C4-2B (cell line): Measurements from ENCODE around the gene LMO7.
"Not testable (repeated sequence)": the region's sequence is repeated elsewhere in the genome, so short reads cannot be mapped to it uniquely, and the experiment has no call there.

Experiments used
- H3K27ac ChIP-seq: fragments of 450-650 bp; 2 replicates; pipeline ENCODE4 v1.5.1; 2017
- ZFX ChIP-seq: fragments of 450-650 bp; IDR thresholded peaks from 2 replicates; pipeline ENCODE4 v1.6.1; 2017
- TF ChIP-seq, protein P1 (sequence below): fragments of 450-650 bp; conservative IDR thresholded peaks from 2 replicates; pipeline ENCODE4 v1.5.1; 2017; ENCODE audit warnings: mild to moderate bottlenecking

Gene LMO7

DNA sequence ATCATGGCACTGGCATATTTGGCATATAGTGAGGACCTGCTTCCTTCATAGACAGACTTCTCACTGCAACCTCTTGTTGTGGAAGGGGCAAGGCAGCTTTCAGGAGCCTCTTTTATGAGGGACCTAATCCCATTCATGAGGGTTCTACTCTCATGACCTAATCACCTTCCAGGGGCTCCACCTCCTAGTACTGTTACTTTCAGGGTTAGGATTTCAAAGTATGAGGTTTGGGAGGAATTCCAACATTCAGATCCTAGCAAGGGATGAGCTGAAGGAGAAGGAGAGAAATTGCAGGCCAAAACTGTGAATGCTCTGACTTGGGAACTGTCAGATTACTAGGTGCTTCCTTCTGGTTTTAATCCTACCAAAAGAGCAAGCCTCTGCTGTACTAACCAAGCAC lies 87.8 kb downstream of the LMO7 start:
- H3K27ac ChIP-seq, result no peak overlapping the region
- TF ChIP-seq, protein P1, sequence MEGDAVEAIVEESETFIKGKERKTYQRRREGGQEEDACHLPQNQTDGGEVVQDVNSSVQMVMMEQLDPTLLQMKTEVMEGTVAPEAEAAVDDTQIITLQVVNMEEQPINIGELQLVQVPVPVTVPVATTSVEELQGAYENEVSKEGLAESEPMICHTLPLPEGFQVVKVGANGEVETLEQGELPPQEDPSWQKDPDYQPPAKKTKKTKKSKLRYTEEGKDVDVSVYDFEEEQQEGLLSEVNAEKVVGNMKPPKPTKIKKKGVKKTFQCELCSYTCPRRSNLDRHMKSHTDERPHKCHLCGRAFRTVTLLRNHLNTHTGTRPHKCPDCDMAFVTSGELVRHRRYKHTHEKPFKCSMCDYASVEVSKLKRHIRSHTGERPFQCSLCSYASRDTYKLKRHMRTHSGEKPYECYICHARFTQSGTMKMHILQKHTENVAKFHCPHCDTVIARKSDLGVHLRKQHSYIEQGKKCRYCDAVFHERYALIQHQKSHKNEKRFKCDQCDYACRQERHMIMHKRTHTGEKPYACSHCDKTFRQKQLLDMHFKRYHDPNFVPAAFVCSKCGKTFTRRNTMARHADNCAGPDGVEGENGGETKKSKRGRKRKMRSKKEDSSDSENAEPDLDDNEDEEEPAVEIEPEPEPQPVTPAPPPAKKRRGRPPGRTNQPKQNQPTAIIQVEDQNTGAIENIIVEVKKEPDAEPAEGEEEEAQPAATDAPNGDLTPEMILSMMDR, result no peak
- no peak for TF ChIP-seq ZFX

- H3K27ac ChIP-seq, result no peak overlapping the region
- TF ChIP-seq ZFX, result no peak
- TF ChIP-seq, protein P1, result no peak
Observed at GRCh38 chr13:75724752-75725517, 88.8 kb downstream of the LMO7 start.

GRCh38 chr13:75725736-75726135 lies 89.6 kb downstream of the LMO7 start:
- no peak overlapping the region for H3K27ac ChIP-seq
- TF ChIP-seq ZFX, result no peak
- TF ChIP-seq, protein P1, result no peak

GRCh38 chr13:75726306-75726705 lies 90.2 kb downstream of the LMO7 start:
- TF ChIP-seq ZFX, result no peak
- TF ChIP-seq, protein P1, result no peak
- no peak overlapping the region for H3K27ac ChIP-seq

- not testable (repeated sequence) for H3K27ac ChIP-seq
Observed at GRCh38 chr13:75733113-75733512, 97.0 kb downstream of the LMO7 start.

- H3K27ac ChIP-seq, result no peak overlapping the region
- no peak for TF ChIP-seq ZFX
- TF ChIP-seq, protein P1, result no peak
Observed at GRCh38 chr13:75736173-75736572, 100.0 kb downstream of the LMO7 start.

DNA sequence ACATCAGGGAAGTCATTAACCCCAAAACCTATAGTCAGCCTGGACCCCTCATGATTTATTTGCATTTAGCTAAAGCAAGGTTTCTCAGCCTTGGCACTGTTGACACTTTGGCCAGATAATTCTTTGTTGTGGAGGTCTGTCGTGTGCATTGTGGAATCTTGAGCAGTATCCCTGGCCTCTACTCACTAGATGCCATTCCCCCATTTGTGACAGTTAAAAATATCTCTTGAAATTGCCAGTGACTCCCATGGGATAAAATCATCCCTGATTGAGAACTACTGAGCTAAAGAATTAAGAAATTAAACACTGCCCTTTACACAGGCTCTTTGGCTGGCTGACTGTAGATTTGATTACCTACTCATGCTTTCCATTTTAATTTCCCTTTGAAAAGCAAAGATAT lies 102.7 kb downstream of the LMO7 start:
- no peak for TF ChIP-seq ZFX
- TF ChIP-seq, protein P1, result no peak
- H3K27ac ChIP-seq, result no peak overlapping the region
